PC-9 (cell line): ENCODE measurements around the gene KANK2. TPM values are rescaled to one million over a fixed set of nuclear protein-coding genes. Genes with fewer than 3 reads are reported as not detected.
A peak's percentile ranks its signal among the peaks of the same experiment; 100 is the strongest.

Experiments
- BruUV-seq: library from RNA; stranded (reverse); fragments of 400-500 nt; replicated peaks from 2 replicates; lab custom pipeline; 2021; lab: Mats Ljungman, UMichigan
- CTCF ChIA-PET: fragments of 300-600 bp; sonication (Branson Sonifier 250); formaldehyde crosslinking; loops from one replicate; lab custom pipeline; 2022; ENCODE audit warnings: antibody characterized with exemption; lab: Charles Lee
- POLR2A ChIA-PET: fragments of 300-600 bp; sonication (Branson Sonifier 250); formaldehyde crosslinking; loops from one replicate; lab custom pipeline; 2022; ENCODE audit warnings: antibody characterized with exemption; ENCODE audit not compliant: unreplicated experiment; lab: Charles Lee
- DNase-seq, 2 experiments: peaks; one replicate each; pipeline versions ENCODE4 v3.0.0 to v3.0.0-alpha.2; 2015 to 2022; ENCODE audit warnings: mixed read lengths in 1 of 2
- H2AFZ ChIP-seq: fragments of 200-600 bp; sonication (generic); 2 replicates; pipeline ENCODE4 v1.8.1; 2017; ENCODE audit warnings: antibody characterized with exemption
- H3F3A ChIP-seq: fragments of 200-600 bp; sonication (generic); 2 replicates; pipeline ENCODE4 v1.8.1; 2017; ENCODE audit warnings: antibody characterized with exemption, mild to moderate bottlenecking, low read depth; ENCODE audit not compliant: insufficient read depth
- H3K27ac ChIP-seq: fragments of 200-600 bp; sonication (generic); 2 replicates; pipeline ENCODE4 v1.6.1; 2016; ENCODE audit warnings: mixed run types
- H3K27me3 ChIP-seq: fragments of 200-600 bp; sonication (generic); 2 replicates; pipeline ENCODE4 v1.6.1; 2016; ENCODE audit warnings: low read depth, mixed run types; ENCODE audit not compliant: insufficient read depth
- H3K36me3 ChIP-seq: fragments of 200-600 bp; sonication (generic); 2 replicates; pipeline ENCODE4 v1.6.1; 2016; ENCODE audit warnings: low read depth, mixed run types
- H3K4me1 ChIP-seq: fragments of 200-600 bp; sonication (generic); replicated peaks from 2 replicates; pipeline ENCODE4 v1.6.1; 2016; ENCODE audit warnings: mixed run types; ENCODE audit not compliant: insufficient read depth
- H3K4me2 ChIP-seq: fragments of 200-600 bp; sonication (generic); 2 replicates; pipeline ENCODE4 v1.6.1; 2017; ENCODE audit warnings: mixed run types
- H3K4me3 ChIP-seq: fragments of 200-600 bp; sonication (generic); 2 replicates; pipeline ENCODE4 v1.6.1; 2016; ENCODE audit warnings: mixed run types
- H3K79me2 ChIP-seq: fragments of 200-600 bp; sonication (generic); 2 replicates; pipeline ENCODE4 v1.6.1; 2017; ENCODE audit warnings: low read depth, mixed run types
- H3K9me2 ChIP-seq: fragments of 200-600 bp; sonication (generic); 2 replicates; pipeline ENCODE4 v1.8.1; 2017; ENCODE audit warnings: mild to moderate bottlenecking; ENCODE audit not compliant: insufficient read depth
- H3K9me3 ChIP-seq: fragments of 200-600 bp; sonication (generic); 2 replicates; pipeline ENCODE4 v1.8.1; 2016; ENCODE audit warnings: low read depth; ENCODE audit not compliant: insufficient read depth
- H4K20me1 ChIP-seq: fragments of 200-600 bp; sonication (generic); 2 replicates; pipeline ENCODE4 v1.8.1; 2017; ENCODE audit not compliant: insufficient read depth
- CTCF ChIP-seq: fragments of 200-600 bp; sonication (generic); conservative IDR thresholded peaks from 2 replicates; pipeline ENCODE4 v1.6.1; 2017; ENCODE audit warnings: mixed run types, antibody characterized with exemption, mild to moderate bottlenecking, moderate library complexity
- EZH2 ChIP-seq: fragments of 200-600 bp; sonication (generic); IDR thresholded peaks from 2 replicates; pipeline ENCODE4 v1.8.0; 2017; ENCODE audit warnings: antibody characterized with exemption, low read depth
- intact Hi-C: fragments of 100-400 bp; cut with micrococcal nuclease; formaldehyde crosslinking; loops from one replicate; pipeline ENCODE4 v1.10.0; 2022; ENCODE audit not compliant: unreplicated experiment
- total RNA-seq: library from RNA; stranded (reverse); gene quantifications from 2 replicates; pipeline ENCODE4 v1.2.3, GENCODE V29; 2021

Gene KANK2
- total RNA-seq, 1 experiment from 2014 or later, result 32.9 TPM

- no peak overlapping the region for H2AFZ ChIP-seq
- H3K27ac ChIP-seq, result no peak overlapping the region
- H3K4me2 ChIP-seq, result no peak overlapping the region
- no peaks in the 10 kb centered on the region for H3K27me3 ChIP-seq
- peaks cover 20% of the 10 kb centered on the region; the same call in 1 of the 2 replicates for H3K4me1 ChIP-seq
- intact Hi-C loops, result loop anchor here (5.0 kb wide), 1 partner anchor 37 kb away; the partner anchor contains the start of gene KANK2
- no peak for DNase-seq
- TF ChIP-seq CTCF (no peak), EZH2 (no peak)
- ChIA-PET CTCF (no interaction called here), POLR2A (no interaction called here)
- peaks cover 20% of the 10 kb centered on the region; the same call in 1 of the 2 replicates for H3F3A ChIP-seq
- H3K9me3 ChIP-seq, result no peaks in the 10 kb centered on the region
- no peaks in the 10 kb centered on the region for H3K36me3 ChIP-seq
- no peak overlapping the region for H3K4me3 ChIP-seq
- peaks cover 7% of the 10 kb centered on the region for H3K79me2 ChIP-seq
- no peaks in the 10 kb centered on the region for H3K9me2 ChIP-seq
- H4K20me1 ChIP-seq, result no peaks in the 10 kb centered on the region
- BruUV-seq, result no TSS peak
These were observed 37.5 kb downstream of the KANK2 start for GRCh38 chr19:11159598-11160439.

GRCh38 chr19:11155373-11156120 lies 41.8 kb downstream of the KANK2 start, which contains the start of gene SPC24:
Gene SPC24, minus strand, starts transcription at chr19:11155782. Its CDS starts 6 bp downstream, at chr19:11155776.
- Histone ChIP-seq H3K4me2 (peak within 1 kb of the TSS; percentile 80), H3K79me2 (peaks cover 43% of the 10 kb centered on the region), H3F3A (peaks cover 20% of the 10 kb centered on the region), H3K4me3 (peak within 1 kb of the TSS; percentile 72), H3K27ac (no peak within 1 kb of the TSS), H3K36me3 (no peaks in the 10 kb centered on the region), H3K4me1 (peaks cover 40% of the 10 kb centered on the region), H3K9me3 (no peaks in the 10 kb centered on the region), H3K27me3 (no peaks in the 10 kb centered on the region), H2AFZ (peak within 1 kb of the TSS; percentile 82), H4K20me1 (no peaks in the 10 kb centered on the region), H3K9me2 (no peaks in the 10 kb centered on the region)
- ChIA-PET POLR2A (no interaction called here), CTCF (interaction anchor here (0.5 kb wide), 1 partner anchor 16 kb away, joined by 5 read pairs; no protein-coding TSS in a partner anchor)
- TF ChIP-seq EZH2 (no peak), CTCF (no peak)
- no TSS peak for BruUV-seq
- intact Hi-C loops, result loop anchor here (5.0 kb wide), 1 partner anchor 42 kb away; the partner anchor contains the start of gene KANK2
- peak; percentile 96 to 97 for DNase-seq

GRCh38 chr19:11154683-11155047 lies 42.7 kb downstream of the KANK2 start:
- POLR2A ChIA-PET, result interaction anchor here (0.6 kb wide), 1 partner anchor 1692 kb away, joined by 4 read pairs; no protein-coding TSS in a partner anchor
- Histone ChIP-seq H3K9me3 (no peaks in the 10 kb centered on the region), H3K79me2 (peaks cover 45% of the 10 kb centered on the region), H3K36me3 (no peaks in the 10 kb centered on the region), H3K27ac (no peak overlapping the region), H3K4me3 (peak overlapping the region; percentile 72), H2AFZ (no peak overlapping the region; the same call in 1 of the 2 replicates), H3K9me2 (no peaks in the 10 kb centered on the region), H3K4me1 (peaks cover 40% of the 10 kb centered on the region), H4K20me1 (no peaks in the 10 kb centered on the region), H3K4me2 (peak overlapping the region; percentile 80), H3F3A (peaks cover 20% of the 10 kb centered on the region), H3K27me3 (no peaks in the 10 kb centered on the region)
- CTCF ChIA-PET, result interaction anchor here (0.6 kb wide), 1 partner anchor 12 kb away, joined by 3 read pairs; no protein-coding TSS in a partner anchor
- peak in 1 of 2 experiments; percentile 20 for DNase-seq
- TF ChIP-seq EZH2 (no peak), CTCF (no peak)
- intact Hi-C loops, result loop anchor here (5.0 kb wide), 1 partner anchor 43 kb away; the partner anchor contains the start of gene KANK2
- no TSS peak for BruUV-seq
